ENCODE results near the gene ARL5A.

Gene ARL5A

GRCh38 chr2:151840216-151841046, 12.2 kb upstream of the ARL5A start:
- no peak for DNase-seq (ENCODE audit: low read depth in 2 of 2)

DNA sequence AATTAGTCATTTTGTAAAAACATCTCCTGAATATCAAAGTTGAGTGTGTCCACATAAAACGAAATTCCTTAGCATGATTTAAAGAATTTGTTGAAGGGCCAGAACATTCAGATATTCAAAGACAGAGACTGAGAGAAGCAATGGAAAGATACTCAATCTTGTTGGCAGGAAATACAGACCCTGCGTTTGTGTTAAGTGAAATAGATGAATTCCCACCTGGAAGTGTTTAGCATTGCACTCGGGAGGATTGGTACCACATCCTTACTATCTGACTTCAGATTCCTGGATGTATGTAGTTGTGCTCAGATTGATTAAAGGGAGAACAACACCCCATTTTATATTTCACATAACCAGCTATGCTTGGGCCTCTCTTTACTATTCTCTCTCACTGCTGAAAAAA, 9.7 kb upstream of the ARL5A start:
- no peak for DNase-seq (ENCODE audit: low read depth in 2 of 2)

GRCh38 chr2:151833984-151834383, 5.8 kb upstream of the ARL5A start:
- DNase-seq (ENCODE audit: low read depth in 2 of 2), result no peak

GRCh38 chr2:151830961-151831360, 2.7 kb upstream of the ARL5A start:
- no peak for DNase-seq (ENCODE audit: low read depth in 2 of 2)

GRCh38 chr2:151828890-151829324, 686 bp upstream of the ARL5A start:
- DNase-seq (ENCODE audit: low read depth in 2 of 2), result no peak

DNA sequence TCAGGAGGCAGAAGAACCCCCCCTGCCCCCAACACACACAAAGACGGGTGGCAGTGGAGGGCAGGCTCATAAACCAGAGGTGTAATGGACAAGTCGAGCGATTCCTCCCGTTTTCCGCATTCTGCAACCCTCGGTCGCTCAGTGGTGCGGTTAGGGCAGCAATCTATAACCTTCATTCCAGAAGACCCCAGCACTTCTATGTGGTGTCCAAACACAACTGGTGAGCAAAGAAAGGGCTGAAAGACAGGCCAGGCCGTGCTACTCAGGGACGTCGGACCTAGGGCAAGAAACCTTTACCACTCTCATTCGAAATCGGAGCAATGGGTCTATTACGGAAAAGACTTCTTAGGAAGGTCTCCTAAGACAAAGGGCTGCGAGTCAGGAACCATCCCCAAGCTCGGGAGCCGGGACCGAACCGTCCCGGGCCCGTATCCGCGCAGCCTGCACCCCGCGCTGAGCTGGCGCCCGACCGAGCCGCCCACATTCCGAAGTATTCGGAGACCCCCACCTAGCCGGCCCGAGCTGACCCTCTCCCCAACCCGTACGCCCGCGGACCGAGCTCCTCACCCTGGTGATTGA, 568 bp downstream of the ARL5A start:
- DNase-seq (ENCODE audit: low read depth in 2 of 2), result no peak

- DNase-seq (ENCODE audit: low read depth in 2 of 2), result no peak
Observed at GRCh38 chr2:151826737-151827157, 1.5 kb downstream of the ARL5A start.

- DNase-seq (ENCODE audit: low read depth in 2 of 2), result no peak
Observed at GRCh38 chr2:151824886-151825285, 3.3 kb downstream of the ARL5A start.

DNA sequence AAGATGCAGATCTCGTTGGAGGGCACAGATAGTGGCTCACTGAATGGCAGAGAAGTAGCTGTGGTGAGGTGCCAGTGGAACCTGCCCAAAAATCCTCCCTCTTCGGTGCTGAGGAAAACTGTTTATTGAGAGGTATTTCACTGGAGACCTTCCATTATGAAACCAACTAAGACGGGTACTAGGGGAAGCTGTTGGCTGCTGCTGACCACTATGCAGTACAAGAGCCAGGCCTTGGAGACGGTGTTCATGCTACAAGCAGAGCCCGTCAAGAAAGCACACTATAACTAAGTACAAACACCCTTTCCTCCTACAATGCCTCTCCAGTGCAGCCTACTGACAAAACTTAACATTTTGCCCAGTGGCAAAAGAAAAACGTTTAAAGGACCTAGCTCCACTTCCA, 4.6 kb downstream of the ARL5A start:
- DNase-seq (ENCODE audit: low read depth in 2 of 2), result no peak

DNA sequence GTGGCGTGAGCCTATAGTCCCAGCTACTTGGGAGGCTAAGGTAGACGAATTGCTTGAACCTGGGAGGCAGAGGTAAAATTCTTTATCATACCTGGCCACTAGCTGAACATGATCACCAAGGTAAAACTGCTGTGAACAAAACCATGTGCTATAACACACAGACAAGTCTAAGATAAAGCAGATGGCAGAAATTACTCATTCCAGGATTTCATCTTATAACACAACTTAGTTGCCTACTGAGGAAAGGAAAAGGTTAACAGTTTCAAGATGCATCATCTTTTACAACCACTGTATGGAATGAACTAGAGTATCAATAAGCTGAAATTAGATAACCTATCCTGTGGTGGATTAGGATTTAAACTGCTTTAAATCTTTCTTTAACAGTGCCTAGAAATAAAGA, 8.3 kb downstream of the ARL5A start:
- DNase-seq (ENCODE audit: low read depth in 2 of 2), result no peak

GRCh38 chr2:151817929-151818328, 10.3 kb downstream of the ARL5A start:
- no peak for DNase-seq (ENCODE audit: low read depth in 2 of 2)

GRCh38 chr2:151816843-151817242, 11.4 kb downstream of the ARL5A start:
- no peak for DNase-seq (ENCODE audit: low read depth in 2 of 2)

- no peak for DNase-seq (ENCODE audit: low read depth in 2 of 2)
Observed at GRCh38 chr2:151815821-151816489, 12.3 kb downstream of the ARL5A start.

GRCh38 chr2:151810489-151810888, 17.7 kb downstream of the ARL5A start:
- DNase-seq (ENCODE audit: low read depth in 2 of 2), result no peak

- DNase-seq (ENCODE audit: low read depth in 2 of 2), result no peak
Observed at GRCh38 chr2:151809073-151809383, 19.2 kb downstream of the ARL5A start.

DNA sequence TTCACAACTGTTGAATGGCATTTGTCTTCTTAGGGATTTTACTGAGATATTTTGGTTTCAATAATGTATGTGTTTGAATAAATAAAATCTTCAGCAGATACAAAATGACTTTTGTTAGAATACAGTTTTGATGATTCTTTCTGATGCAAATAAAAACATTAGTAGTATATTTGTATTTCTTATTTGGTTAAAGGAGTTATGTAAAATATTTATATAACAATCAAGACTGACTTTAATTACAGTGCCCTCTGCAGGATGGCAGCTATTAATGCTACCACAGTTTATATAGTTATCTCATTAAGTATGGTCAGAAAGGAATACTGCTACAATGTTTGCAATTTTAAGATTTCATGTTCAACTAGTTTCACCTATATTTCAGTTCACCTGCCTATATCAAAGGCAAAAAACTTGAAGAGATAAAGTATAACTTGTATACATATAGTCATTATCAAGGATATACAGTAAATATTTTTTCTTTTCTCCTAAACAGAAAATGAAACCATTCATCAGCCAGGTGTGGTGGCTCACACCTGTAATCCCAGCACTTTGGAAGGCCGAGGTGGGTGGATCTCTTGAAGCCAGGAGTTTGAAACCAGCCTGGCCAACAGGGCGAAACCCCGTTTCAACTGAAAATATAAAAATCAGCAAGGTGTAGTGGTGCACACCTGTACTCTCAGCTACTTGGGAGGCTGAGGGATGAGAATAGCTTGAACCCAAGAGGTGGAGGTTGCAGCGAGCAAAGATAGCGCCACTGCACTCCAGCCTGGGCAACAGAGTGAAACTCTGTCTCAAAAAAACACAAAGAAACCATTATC, 19.8 kb downstream of the ARL5A start:
- DNase-seq (ENCODE audit: low read depth in 2 of 2), result no peak

DNA sequence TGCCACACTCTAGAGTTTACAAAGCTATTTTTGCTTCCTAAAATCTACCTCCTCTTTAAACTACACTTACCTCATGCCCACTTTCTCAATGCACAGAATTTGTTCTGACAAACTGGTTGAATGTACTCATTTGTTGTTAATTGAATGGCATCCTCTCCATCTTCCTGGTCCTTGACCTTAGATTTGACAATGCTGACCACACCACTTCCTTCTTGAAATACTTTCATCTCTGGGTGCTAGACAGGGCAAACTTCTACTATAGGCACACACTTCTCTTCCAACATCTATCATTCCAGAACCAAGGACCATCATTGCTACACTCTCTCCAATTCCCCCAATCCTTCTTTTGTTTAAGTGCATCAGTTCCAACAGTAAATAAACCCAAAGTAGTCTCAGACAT, 22.3 kb downstream of the ARL5A start:
- no peak for DNase-seq (ENCODE audit: low read depth in 2 of 2)

- DNase-seq (ENCODE audit: low read depth in 2 of 2), result no peak
Observed at GRCh38 chr2:151805343-151805742, 22.9 kb downstream of the ARL5A start.

- no peak for DNase-seq (ENCODE audit: low read depth in 2 of 2)
Observed at GRCh38 chr2:151803811-151804210, 24.4 kb downstream of the ARL5A start.

DNA sequence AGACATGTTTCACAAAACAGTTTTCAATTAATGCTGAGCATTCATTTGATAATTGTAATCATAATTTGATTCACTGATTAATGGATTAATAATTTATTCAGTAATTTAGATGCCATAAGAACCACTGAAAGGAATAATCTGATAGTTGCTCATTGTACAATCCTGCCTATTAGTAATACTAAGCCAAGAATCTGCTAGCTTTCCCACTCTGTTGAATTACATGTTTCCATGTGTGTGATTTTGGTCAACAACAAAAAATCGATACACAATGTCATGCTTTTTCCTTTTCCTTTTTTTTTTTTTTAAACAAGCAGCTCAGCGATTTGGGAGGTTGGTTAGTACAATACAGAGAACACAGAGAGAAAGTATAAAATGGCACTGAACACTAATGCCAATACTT, 25.9 kb downstream of the ARL5A start:
- no peak for DNase-seq (ENCODE audit: low read depth in 2 of 2)

GRCh38 chr2:151799886-151800292, 28.3 kb downstream of the ARL5A start:
- no peak for DNase-seq (ENCODE audit: low read depth in 2 of 2)

- DNase-seq (ENCODE audit: low read depth in 2 of 2), result no peak
Observed at GRCh38 chr2:151796774-151797173, 31.4 kb downstream of the ARL5A start.
